ENCODE measurements around the gene CPSF2.
A peak's percentile ranks its signal among the peaks of the same experiment; 100 is the strongest.

CPSF2 gene

DNA sequence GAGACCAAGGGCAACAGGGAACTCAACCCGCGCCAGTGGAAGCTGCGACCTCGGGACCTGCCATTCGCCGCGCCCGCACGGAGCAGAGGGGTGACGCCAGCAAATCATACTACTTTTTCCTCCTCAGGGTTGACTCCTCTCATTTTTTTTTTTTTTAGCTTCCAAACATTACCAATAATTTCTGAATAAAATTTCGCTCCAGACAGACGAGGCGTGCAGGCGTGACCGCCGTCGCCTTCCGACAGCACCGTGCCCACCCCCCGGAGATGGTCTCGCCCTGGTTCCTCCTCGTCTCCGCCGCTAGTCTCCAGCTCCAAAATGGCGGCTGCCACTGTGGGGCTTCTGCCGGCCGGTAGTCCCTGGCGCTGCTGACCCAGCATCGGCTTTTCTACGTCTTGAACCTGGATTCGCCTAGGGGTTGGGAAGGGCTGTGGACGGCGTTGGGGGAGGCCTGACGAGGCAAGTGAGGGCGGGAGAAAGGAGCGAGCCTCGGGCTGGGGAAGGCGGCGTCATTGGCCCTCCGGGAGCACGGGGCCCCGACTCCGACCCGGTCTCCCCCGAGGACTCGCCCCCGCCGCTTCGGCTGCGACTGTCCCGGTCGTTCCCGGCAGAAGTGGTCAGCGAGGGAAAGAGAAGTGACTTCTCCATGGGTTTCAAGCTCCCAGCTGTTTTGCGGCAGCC, at the start of gene CPSF2, which contains the start of gene NDUFB1:
TSS of gene CPSF2 (plus strand) at position 300 of the 681 bp plus-strand sequence. CDS start 9,016 bp downstream, outside the sequence.
TSS of gene NDUFB1 (minus strand) at position 37 of the 681 bp plus-strand sequence. CDS start 4,069 bp downstream, outside the sequence.
- peak; percentile 56 to 90 for DNase-seq

DNA sequence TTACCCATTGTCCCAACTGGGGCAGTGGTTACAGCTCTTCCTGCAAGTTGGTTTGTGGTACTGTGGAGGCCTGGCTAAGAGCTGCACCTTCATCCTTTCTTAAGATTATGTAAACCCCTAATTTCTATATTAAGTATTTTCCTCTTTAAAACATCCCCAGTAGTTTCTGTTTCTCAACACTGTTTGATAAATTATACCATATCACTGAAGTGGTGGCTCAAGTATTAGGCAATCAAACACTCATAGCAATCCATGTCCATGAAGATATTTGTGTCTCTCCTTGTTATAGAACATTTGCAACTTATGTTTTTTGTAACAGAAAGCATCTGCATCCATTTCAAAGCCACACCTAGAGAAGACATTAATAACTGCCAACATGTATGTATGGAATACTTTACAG, 47.2 kb upstream of the CPSF2 start:
- DNase-seq: no peak

DNA sequence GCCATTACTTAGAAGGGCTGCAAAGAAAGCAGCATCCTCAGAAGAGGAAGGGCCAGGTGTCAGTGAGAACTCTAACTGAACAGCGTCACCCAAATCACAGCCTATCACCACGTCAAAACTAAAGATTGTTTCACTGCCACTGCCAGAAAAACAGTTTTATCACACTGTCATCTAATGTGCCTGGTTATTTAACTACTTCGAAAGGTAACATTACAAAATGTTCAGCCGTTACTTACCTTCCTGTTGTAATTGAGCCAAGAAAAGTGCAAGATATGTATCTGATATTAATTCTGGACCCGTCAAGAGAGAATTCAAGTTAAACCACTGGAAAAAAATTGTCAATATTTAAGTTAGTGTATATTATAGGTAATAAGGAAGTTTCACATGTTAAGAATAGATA, 33.3 kb upstream of the CPSF2 start:
- DNase-seq: no peak

DNA sequence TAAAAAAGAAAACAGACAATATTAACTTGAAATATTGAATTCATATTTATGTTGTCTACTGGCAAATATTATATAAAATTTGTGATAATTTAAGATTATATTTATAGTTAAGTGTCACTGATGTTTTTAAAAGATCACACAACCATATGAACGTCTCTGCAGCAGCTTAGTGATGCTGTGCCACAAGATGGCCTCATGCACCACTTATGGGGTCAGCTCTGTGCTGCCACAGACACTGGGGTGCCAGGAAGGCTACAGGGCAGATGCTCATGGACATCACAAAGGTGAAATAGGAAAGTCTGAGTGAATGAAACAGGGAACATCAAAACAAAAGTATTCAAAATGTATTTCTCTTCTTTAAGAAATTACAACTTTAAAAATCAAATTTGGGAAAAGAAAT, 28.4 kb upstream of the CPSF2 start:
- peak in 1 of 2 experiments; percentile 14 for DNase-seq

DNA sequence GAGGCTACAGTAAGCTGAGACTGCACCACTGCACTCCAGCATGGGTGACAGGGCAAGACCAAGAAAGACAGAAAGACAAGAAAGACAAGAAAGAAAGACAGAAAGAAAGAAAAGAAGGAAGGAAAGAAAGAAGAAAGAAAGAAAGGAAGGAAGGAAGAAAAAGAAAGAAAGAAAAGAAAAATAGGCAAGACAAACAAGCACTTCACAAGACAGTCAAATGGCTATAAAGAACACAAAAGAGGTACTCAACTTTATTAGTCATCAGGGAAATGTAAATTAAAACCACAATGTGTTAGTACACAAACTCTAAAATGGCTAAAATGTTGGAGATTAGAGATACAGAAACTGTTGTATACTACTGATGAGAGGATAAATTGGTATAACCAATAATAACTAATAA, 22.0 kb upstream of the CPSF2 start:
- no peak for DNase-seq

GRCh38 chr14:92103363-92103989, 18.3 kb upstream of the CPSF2 start:
- DNase-seq: no peak

DNA sequence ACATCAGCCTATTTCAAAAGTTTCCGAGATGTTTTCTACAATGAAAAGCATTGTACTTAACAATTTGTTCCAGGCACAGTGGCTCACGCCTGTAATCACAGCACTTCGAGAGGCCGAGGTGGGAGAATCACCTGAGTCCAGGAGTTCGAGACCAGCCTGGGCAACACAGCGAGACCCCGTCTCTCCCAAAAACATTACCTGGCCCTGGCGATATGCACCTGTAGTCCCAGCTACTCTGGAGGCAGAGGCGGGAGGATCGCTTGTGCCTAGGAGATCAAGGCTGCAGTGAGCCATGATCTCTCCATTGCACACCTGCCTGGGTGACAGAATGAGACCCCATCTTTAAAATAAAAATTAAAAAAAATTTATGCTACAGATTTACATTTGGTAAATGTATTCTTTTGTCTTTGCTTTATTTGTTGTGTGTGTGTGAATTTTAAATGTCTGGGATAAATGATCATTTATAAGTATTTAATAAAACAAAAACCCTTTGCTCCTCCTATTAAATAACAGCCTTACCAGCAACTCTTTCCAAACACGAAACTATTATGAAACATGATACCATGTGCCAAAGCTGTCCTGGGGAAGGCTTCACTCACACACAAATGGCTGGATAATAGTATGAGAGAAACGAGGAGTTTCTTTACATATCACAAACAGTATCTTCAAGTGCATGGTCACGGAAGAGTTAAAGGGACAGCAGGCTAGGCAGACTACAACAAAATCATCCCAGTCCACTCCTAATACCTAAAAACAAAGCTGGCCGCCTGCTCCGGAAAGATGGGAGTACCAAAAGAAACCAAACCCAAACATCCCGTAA, 16.5 kb upstream of the CPSF2 start:
- no peak for DNase-seq

DNA sequence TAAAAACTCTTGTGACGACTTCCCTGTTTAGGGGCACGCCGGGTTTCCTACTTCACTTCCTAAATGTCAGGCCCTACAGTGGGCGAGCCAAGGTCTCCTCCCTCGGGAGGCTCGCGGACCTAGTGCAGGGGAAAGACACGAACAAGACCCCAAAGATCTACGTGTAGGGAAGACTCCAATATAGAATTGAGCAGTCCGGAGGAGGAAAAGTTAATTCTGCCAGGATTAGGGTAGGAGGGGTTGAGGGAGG, 16.0 kb upstream of the CPSF2 start:
- peak in 1 of 2 experiments; percentile 78 for DNase-seq

- peak; percentile 95 to 98 for DNase-seq
These were observed 15.4 kb upstream of the CPSF2 start, which contains the start of gene ATXN3 for GRCh38 chr14:92106143-92106926. Gene ATXN3, minus strand, starts transcription at chr14:92106582. Its CDS starts 30 bp downstream, at chr14:92106552.

GRCh38 chr14:92108345-92109254, 13.2 kb upstream of the CPSF2 start:
- no peak for DNase-seq

- no peak for DNase-seq
These were observed 12.3 kb upstream of the CPSF2 start for GRCh38 chr14:92109490-92109889.

GRCh38 chr14:92121207-92121669, 531 bp upstream of the CPSF2 start:
- DNase-seq: peak in 1 of 2 experiments; percentile 53

GRCh38 chr14:92122351-92122677, 545 bp downstream of the CPSF2 start:
- DNase-seq: peak in 1 of 2 experiments; percentile 31

GRCh38 chr14:92122761-92123160, 992 bp downstream of the CPSF2 start:
- DNase-seq: no peak

- DNase-seq: no peak
These were observed 12.7 kb downstream of the CPSF2 start for GRCh38 chr14:92134456-92134855.

DNA sequence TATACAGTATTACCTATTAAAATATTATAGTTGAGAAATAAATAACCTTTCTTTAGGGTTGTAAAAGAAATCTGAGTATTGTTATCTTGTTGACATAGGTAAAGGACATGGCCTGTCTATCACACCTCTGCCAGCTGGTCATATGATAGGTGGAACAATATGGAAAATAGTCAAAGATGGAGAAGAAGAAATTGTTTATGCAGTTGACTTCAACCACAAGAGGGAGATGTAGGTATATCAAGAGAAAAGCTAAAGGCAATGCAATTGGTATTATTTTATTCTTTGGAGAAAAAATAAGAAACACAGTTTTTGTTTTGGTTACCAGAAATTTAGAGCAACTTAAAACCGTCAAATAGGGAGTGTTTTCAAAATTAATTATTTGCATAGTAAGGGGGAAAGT, 13.5 kb downstream of the CPSF2 start:
- DNase-seq: peak in 1 of 2 experiments; percentile 63

GRCh38 chr14:92143309-92143708, 21.5 kb downstream of the CPSF2 start:
- no peak for DNase-seq

DNA sequence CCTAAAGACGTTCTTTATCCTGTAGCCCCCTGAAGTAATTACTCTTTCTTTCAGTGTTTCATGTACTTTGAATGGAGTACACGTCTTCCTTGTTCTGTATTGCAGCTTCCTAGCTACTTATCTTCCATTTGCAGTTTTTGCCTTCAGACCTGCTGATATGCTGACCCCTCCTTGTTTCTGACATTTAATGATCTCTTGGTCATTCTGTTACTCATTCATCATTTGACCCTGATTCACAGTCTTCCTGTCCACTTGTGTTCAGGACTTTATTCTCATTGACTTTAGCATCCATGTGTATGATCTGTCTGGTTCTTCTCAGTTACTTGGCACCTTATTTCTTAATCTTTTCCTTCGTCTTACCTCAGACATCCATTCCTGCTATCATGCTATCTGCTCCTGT, 22.2 kb downstream of the CPSF2 start:
- no peak for DNase-seq

DNA sequence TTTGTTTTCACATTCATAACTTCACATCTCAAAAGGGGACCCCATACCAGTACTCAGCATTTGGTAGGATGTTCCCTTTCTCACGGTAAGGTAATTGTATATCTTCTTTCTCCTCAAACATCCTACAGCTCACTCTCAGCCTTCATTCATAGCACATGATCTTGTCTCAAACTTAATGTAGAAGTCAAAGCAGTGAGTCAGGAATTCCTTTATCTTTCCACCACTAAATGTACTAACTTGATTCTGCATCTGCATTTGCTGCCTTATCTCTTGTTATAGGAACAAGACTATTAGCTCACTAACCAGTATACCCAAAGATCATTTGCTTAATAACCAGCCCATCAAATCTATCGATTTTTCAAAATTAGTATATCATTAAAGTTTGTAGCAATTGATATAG, 22.9 kb downstream of the CPSF2 start:
- DNase-seq: no peak

DNA sequence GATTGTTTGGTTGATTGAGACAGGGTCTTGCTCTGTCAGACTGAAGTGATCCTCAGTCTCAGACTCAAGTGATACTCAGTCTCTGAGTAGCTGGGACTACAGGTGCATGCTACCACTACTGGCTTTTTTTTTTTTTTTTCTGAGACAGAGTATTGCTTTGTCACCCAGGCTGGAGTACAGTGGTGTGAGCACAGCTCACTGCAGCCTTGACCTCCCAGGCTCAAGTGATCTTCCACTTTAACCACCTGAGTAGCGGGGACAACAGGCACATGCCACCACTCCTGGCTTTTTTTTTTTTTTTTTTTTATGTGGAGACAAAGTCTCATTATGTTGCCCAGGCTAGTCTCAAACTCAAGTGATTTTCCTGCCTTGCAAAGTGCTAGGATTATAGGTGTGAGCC, 31.8 kb downstream of the CPSF2 start:
- DNase-seq: no peak

GRCh38 chr14:92154283-92154942, 32.6 kb downstream of the CPSF2 start:
- DNase-seq: no peak

Measured in SW 1271 (cell line).